ENCODE data around the gene GALNTL6.

Gene GALNTL6

DNA sequence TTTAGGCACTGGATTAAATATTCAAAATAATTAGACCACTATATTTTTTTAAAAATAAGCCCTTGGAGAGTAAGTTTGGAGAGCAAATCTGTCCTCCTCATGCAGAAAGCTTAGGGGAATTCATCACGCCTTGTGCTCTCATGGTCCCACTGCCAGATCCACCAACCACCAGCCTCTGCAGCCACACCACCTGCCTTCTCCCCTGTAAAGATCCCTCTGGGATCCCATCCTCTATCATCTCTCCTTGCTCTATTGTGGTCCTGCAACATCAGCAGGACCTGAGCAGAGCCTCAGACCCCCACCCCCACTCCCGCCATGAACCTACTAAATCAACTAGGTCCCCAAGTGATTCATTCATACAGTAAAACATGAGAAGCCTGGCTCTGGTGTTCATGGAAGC lies 872.8 kb downstream of the GALNTL6 start:
- Histone ChIP-seq H3K36me3 (ENCODE audit: control insufficient read depth in 4 of 4, insufficient read depth in 4 of 4, low read length in 3 of 4) (no peaks in the 10 kb centered on the region), H3K4me1 (ENCODE audit: control extremely low read depth in 1 of 4, control insufficient read depth in 4 of 4, insufficient read depth in 4 of 4, low read length in 3 of 4) (no peaks in the 10 kb centered on the region), H3K4me3 (ENCODE audit: control insufficient read depth in 1 of 7, extremely low read depth in 1 of 7, insufficient read depth in 4 of 7, low read depth in 2 of 7, low read length in 6 of 7) (no peak overlapping the region), H3K27me3 (replicated peaks in 2 of 5; ENCODE audit: control insufficient read depth in 4 of 5, insufficient read depth in 5 of 5, low read length in 4 of 5) (no peaks in the 10 kb centered on the region), H3K9me3 (ENCODE audit: control extremely low read depth in 1 of 5, control insufficient read depth in 4 of 5, insufficient read depth in 2 of 5, low read depth in 1 of 5, low read length in 4 of 5) (peaks cover 0 to 2% (median 0%) of the 10 kb centered on the region in 5 experiments), H3K27ac (ENCODE audit: insufficient read depth in 1 of 2, low read depth in 1 of 2, low read length in 2 of 2, poor library complexity in 1 of 2, severe bottlenecking in 2 of 2) (no peak overlapping the region)
- 100% methylated on average over 1 of the region's 2 CpGs for WGBS (ENCODE audit: insufficient coverage)
- DNase-seq: no peak
- POLR2A ChIA-PET: no interaction called here
- CTCF ChIA-PET: no interaction called here

DNA sequence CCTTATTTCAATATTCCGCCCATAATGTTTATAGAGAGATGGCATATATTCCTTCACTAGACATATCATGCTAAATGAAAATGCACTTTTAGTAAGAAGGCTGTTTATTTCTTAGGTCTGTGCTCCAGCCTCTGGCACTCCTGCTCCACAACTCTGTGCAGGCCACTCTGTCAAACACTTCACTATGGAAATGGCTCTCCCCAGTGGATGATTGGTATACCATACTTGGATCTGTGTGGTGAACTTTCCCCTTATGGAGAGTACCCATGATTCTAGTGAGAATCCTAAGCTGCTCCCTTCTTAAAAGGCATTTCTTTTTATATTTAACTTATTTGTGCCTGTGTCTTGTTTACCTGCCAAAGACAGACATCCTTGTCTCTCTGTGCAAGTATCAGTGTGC lies 875.3 kb downstream of the GALNTL6 start:
- WGBS (ENCODE audit: insufficient coverage): no CpG with 5 or more reads among the region's 1 CpG
- POLR2A ChIA-PET: no interaction called here
- Histone ChIP-seq H3K9me3 (ENCODE audit: control extremely low read depth in 1 of 5, control insufficient read depth in 4 of 5, insufficient read depth in 2 of 5, low read depth in 1 of 5, low read length in 4 of 5) (peaks cover 0 to 11% (median 3%) of the 10 kb centered on the region in 5 experiments), H3K36me3 (ENCODE audit: control insufficient read depth in 4 of 4, insufficient read depth in 4 of 4, low read length in 3 of 4) (no peaks in the 10 kb centered on the region), H3K27ac (ENCODE audit: insufficient read depth in 1 of 2, low read depth in 1 of 2, low read length in 2 of 2, poor library complexity in 1 of 2, severe bottlenecking in 2 of 2) (no peak overlapping the region), H3K4me1 (ENCODE audit: control extremely low read depth in 1 of 4, control insufficient read depth in 4 of 4, insufficient read depth in 4 of 4, low read length in 3 of 4) (no peaks in the 10 kb centered on the region), H3K4me3 (ENCODE audit: control insufficient read depth in 1 of 7, extremely low read depth in 1 of 7, insufficient read depth in 4 of 7, low read depth in 2 of 7, low read length in 6 of 7) (no peak overlapping the region), H3K27me3 (replicated peaks in 2 of 5; ENCODE audit: control insufficient read depth in 4 of 5, insufficient read depth in 5 of 5, low read length in 4 of 5) (no peaks in the 10 kb centered on the region)
- CTCF ChIA-PET: no interaction called here
- no peak for DNase-seq

DNA sequence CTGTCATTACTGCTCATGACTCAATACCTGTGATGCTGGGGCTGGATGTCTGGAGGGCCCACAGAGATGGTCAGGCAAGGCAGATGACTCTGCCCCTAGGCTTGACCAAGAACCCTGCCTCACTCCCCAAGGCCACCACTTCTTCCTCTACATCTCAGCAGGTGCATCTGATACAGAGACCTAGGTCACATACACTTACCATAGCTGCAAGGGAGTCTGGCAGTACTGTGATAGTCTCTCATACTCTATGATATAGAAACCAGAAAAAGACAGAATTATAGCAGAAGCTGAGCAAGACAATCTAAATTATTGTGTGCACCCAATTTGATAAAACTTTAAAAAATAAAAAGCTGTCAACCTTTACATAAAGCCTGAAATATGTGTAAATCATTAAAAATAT lies 878.3 kb downstream of the GALNTL6 start:
- DNase-seq: no peak
- H3K27me3 ChIP-seq (replicated peaks in 2 of 5; ENCODE audit: control insufficient read depth in 4 of 5, insufficient read depth in 5 of 5, low read length in 4 of 5): no peaks in the 10 kb centered on the region
- ChIA-PET CTCF (no interaction called here), POLR2A (no interaction called here)
- no peaks in the 10 kb centered on the region for H3K4me1 ChIP-seq (ENCODE audit: control extremely low read depth in 1 of 4, control insufficient read depth in 4 of 4, insufficient read depth in 4 of 4, low read length in 3 of 4)
- H3K27ac ChIP-seq (ENCODE audit: insufficient read depth in 1 of 2, low read depth in 1 of 2, low read length in 2 of 2, poor library complexity in 1 of 2, severe bottlenecking in 2 of 2): no peak overlapping the region
- peaks cover 0 to 11% (median 3%) of the 10 kb centered on the region in 5 experiments for H3K9me3 ChIP-seq (ENCODE audit: control extremely low read depth in 1 of 5, control insufficient read depth in 4 of 5, insufficient read depth in 2 of 5, low read depth in 1 of 5, low read length in 4 of 5)
- H3K36me3 ChIP-seq (ENCODE audit: control insufficient read depth in 4 of 4, insufficient read depth in 4 of 4, low read length in 3 of 4): no peaks in the 10 kb centered on the region
- no peak overlapping the region for H3K4me3 ChIP-seq (ENCODE audit: control insufficient read depth in 1 of 7, extremely low read depth in 1 of 7, insufficient read depth in 4 of 7, low read depth in 2 of 7, low read length in 6 of 7)

DNA sequence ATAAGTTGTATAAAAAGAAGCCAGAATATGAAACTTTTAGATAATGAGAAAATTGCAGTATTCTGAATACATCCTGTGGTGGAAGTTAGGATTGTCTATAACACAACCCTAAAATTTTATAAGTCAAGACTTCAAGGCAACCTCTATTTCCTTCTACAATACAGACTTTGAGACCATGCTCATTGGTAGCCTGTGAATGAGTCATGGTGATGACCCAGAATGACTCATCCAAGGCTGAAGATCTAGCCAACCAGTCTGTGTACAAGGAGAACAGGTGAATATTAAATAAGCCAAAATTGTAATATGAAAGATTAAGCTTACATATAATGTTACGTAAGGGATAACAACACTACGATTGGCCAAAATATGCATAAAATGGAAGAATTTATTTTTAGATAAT lies 879.5 kb downstream of the GALNTL6 start:
- DNase-seq: no peak
- Histone ChIP-seq H3K9me3 (ENCODE audit: control extremely low read depth in 1 of 5, control insufficient read depth in 4 of 5, insufficient read depth in 2 of 5, low read depth in 1 of 5, low read length in 4 of 5) (peaks cover 0 to 11% (median 3%) of the 10 kb centered on the region in 5 experiments), H3K27me3 (replicated peaks in 2 of 5; ENCODE audit: control insufficient read depth in 4 of 5, insufficient read depth in 5 of 5, low read length in 4 of 5) (no peaks in the 10 kb centered on the region), H3K4me3 (ENCODE audit: control insufficient read depth in 1 of 7, extremely low read depth in 1 of 7, insufficient read depth in 4 of 7, low read depth in 2 of 7, low read length in 6 of 7) (no peak overlapping the region), H3K4me1 (ENCODE audit: control extremely low read depth in 1 of 4, control insufficient read depth in 4 of 4, insufficient read depth in 4 of 4, low read length in 3 of 4) (no peaks in the 10 kb centered on the region), H3K36me3 (ENCODE audit: control insufficient read depth in 4 of 4, insufficient read depth in 4 of 4, low read length in 3 of 4) (no peaks in the 10 kb centered on the region), H3K27ac (ENCODE audit: insufficient read depth in 1 of 2, low read depth in 1 of 2, low read length in 2 of 2, poor library complexity in 1 of 2, severe bottlenecking in 2 of 2) (no peak overlapping the region)
- ChIA-PET CTCF (no interaction called here), POLR2A (no interaction called here)
- no CpG with 5 or more reads among the region's 2 CpGs for WGBS (ENCODE audit: insufficient coverage)

DNA sequence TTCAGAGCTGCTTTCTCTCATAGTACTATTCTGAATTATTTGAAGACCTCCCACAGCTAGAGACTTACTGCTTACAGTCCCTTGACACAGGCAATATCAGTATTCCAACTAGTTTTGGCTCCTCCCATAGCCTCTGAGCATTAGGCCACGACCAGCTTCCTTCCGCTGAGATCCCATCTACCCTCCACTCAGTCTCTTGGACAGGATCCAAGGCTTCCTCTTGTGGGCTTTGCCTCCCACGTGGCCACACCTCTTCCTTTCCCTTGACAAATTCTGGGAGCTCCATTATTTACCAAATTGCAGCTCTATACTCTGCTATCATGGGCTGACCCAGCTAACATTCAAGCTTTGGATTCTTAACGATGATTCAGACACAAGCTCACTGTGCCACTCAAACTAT lies 885.1 kb downstream of the GALNTL6 start:
- POLR2A ChIA-PET: no interaction called here
- CTCF ChIA-PET: no interaction called here
- WGBS (ENCODE audit: insufficient coverage): 10% methylated on average over 3 of the region's 4 CpGs
- H3K9me3 ChIP-seq (ENCODE audit: control extremely low read depth in 1 of 5, control insufficient read depth in 4 of 5, insufficient read depth in 2 of 5, low read depth in 1 of 5, low read length in 4 of 5): peaks cover 0 to 1% (median 0%) of the 10 kb centered on the region in 5 experiments
- no peak for DNase-seq
- peaks cover 0 to 3% (median 0%) of the 10 kb centered on the region in 4 experiments for H3K4me1 ChIP-seq (ENCODE audit: control extremely low read depth in 1 of 4, control insufficient read depth in 4 of 4, insufficient read depth in 4 of 4, low read length in 3 of 4)
- H3K27me3 ChIP-seq (replicated peaks in 2 of 5; ENCODE audit: control insufficient read depth in 4 of 5, insufficient read depth in 5 of 5, low read length in 4 of 5): no peaks in the 10 kb centered on the region
- no peaks in the 10 kb centered on the region for H3K36me3 ChIP-seq (ENCODE audit: control insufficient read depth in 4 of 4, insufficient read depth in 4 of 4, low read length in 3 of 4)
- no peak overlapping the region for H3K27ac ChIP-seq (ENCODE audit: insufficient read depth in 1 of 2, low read depth in 1 of 2, low read length in 2 of 2, poor library complexity in 1 of 2, severe bottlenecking in 2 of 2)
- no peak overlapping the region for H3K4me3 ChIP-seq (ENCODE audit: control insufficient read depth in 1 of 7, extremely low read depth in 1 of 7, insufficient read depth in 4 of 7, low read depth in 2 of 7, low read length in 6 of 7)

DNA sequence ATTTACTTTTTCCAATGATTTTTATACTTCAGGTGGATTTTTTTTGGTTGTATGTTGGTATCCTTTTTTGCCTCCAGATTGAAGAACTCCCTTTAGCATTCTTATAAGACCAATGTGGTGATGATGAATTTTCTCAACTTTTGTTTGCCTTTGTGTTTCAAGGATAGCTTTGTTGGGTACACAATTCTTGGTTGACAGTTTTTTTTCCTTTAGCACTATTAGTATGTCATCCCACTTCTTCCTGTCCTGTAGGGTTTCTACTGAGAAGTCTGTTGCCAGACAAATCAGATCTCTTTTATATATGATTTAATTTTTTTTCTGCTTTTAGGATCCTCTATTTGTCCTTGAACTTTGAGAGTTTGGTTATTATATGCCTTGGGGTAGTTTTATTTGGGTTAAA lies 892.4 kb downstream of the GALNTL6 start:
- Histone ChIP-seq H3K36me3 (ENCODE audit: control insufficient read depth in 4 of 4, insufficient read depth in 4 of 4, low read length in 3 of 4) (no peaks in the 10 kb centered on the region), H3K27ac (ENCODE audit: insufficient read depth in 1 of 2, low read depth in 1 of 2, low read length in 2 of 2, poor library complexity in 1 of 2, severe bottlenecking in 2 of 2) (no peak overlapping the region), H3K4me3 (ENCODE audit: control insufficient read depth in 1 of 7, extremely low read depth in 1 of 7, insufficient read depth in 4 of 7, low read depth in 2 of 7, low read length in 6 of 7) (no peak overlapping the region), H3K4me1 (ENCODE audit: control extremely low read depth in 1 of 4, control insufficient read depth in 4 of 4, insufficient read depth in 4 of 4, low read length in 3 of 4) (peaks cover 0 to 2% (median 0%) of the 10 kb centered on the region in 4 experiments), H3K27me3 (replicated peaks in 2 of 5; ENCODE audit: control insufficient read depth in 4 of 5, insufficient read depth in 5 of 5, low read length in 4 of 5) (no peaks in the 10 kb centered on the region), H3K9me3 (ENCODE audit: control extremely low read depth in 1 of 5, control insufficient read depth in 4 of 5, insufficient read depth in 2 of 5, low read depth in 1 of 5, low read length in 4 of 5) (peaks cover 3 to 16% (median 6%) of the 10 kb centered on the region in 5 experiments)
- DNase-seq: no peak
- ChIA-PET POLR2A (no interaction called here), CTCF (no interaction called here)

DNA sequence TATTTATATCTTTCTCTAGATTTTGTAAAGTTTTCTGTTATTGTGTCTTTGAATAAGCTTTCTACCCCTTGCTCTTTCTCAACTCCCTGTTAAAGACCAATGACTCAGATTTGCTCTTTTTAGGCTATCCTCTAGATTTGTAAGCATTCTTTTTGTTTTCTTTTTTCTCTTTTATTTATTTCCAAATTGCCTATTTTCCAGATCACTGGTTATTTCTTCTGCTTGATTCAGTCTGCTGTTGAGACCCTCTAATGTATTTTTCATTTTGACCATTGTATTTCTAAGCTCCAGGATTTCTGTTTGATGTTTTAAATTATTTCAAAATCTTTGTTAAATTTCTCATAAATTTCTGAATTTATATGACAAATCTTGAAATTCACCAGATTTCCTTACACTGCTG lies 892.8 kb downstream of the GALNTL6 start:
- Histone ChIP-seq H3K4me1 (ENCODE audit: control extremely low read depth in 1 of 4, control insufficient read depth in 4 of 4, insufficient read depth in 4 of 4, low read length in 3 of 4) (peaks cover 0 to 2% (median under 1%) of the 10 kb centered on the region in 4 experiments), H3K27me3 (replicated peaks in 2 of 5; ENCODE audit: control insufficient read depth in 4 of 5, insufficient read depth in 5 of 5, low read length in 4 of 5) (no peaks in the 10 kb centered on the region), H3K9me3 (ENCODE audit: control extremely low read depth in 1 of 5, control insufficient read depth in 4 of 5, insufficient read depth in 2 of 5, low read depth in 1 of 5, low read length in 4 of 5) (peaks cover 3 to 16% (median 6%) of the 10 kb centered on the region in 5 experiments), H3K4me3 (ENCODE audit: control insufficient read depth in 1 of 7, extremely low read depth in 1 of 7, insufficient read depth in 4 of 7, low read depth in 2 of 7, low read length in 6 of 7) (no peak overlapping the region), H3K36me3 (ENCODE audit: control insufficient read depth in 4 of 4, insufficient read depth in 4 of 4, low read length in 3 of 4) (no peaks in the 10 kb centered on the region), H3K27ac (ENCODE audit: insufficient read depth in 1 of 2, low read depth in 1 of 2, low read length in 2 of 2, poor library complexity in 1 of 2, severe bottlenecking in 2 of 2) (no peak overlapping the region)
- DNase-seq: peak in 2 of 3 donors; percentile 10 to 18
- ChIA-PET CTCF (interaction anchor here (0.6 kb wide), 1 partner anchor 112 kb away, joined by 3 read pairs; no protein-coding TSS in a partner anchor), POLR2A (no interaction called here)

Measured in common myeloid progenitor, CD34-positive (primary cell).